HG02884 (cell line): Measurements from ENCODE around the gene KLK1.

Experiments used
- ATAC-seq: cut with Tn5 transposase; IDR thresholded peaks from one replicate; pipeline ENCODE4 v1.9.1; 2021; ENCODE audit warnings: mild to moderate bottlenecking, moderate library complexity; ENCODE audit not compliant: unreplicated experiment

KLK1 gene

GRCh38 chr19:50836543-50837195 lies 13.1 kb upstream of the KLK1 start:
- ATAC-seq = no peak

- ATAC-seq = no peak
Measured at GRCh38 chr19:50835785-50836542, 12.4 kb upstream of the KLK1 start.

GRCh38 chr19:50835103-50835784 lies 11.7 kb upstream of the KLK1 start:
- no peak for ATAC-seq

GRCh38 chr19:50833802-50834167 lies 10.2 kb upstream of the KLK1 start:
- ATAC-seq = no peak

GRCh38 chr19:50833117-50833801 lies 9.7 kb upstream of the KLK1 start, which contains the start of gene KLK15:
Gene KLK15, minus strand, starts transcription at chr19:50833574. Its CDS starts 2,082 bp downstream, at chr19:50831492.
- ATAC-seq = no peak

- no peak for ATAC-seq
Measured at GRCh38 chr19:50832666-50833065, 9.1 kb upstream of the KLK1 start.

GRCh38 chr19:50831026-50831396 lies 7.4 kb upstream of the KLK1 start:
- no peak for ATAC-seq

- ATAC-seq = no peak
Measured at GRCh38 chr19:50830266-50831025, 6.9 kb upstream of the KLK1 start.

- no peak for ATAC-seq
Measured at GRCh38 chr19:50829801-50830200, 6.2 kb upstream of the KLK1 start.

- no peak for ATAC-seq
Measured at GRCh38 chr19:50827476-50827875, 3.9 kb upstream of the KLK1 start.

- ATAC-seq = no peak
Measured at GRCh38 chr19:50826492-50827240, 3.1 kb upstream of the KLK1 start.

GRCh38 chr19:50822661-50823208 lies 852 bp downstream of the KLK1 start:
- ATAC-seq = no peak

GRCh38 chr19:50821622-50822021 lies 2.0 kb downstream of the KLK1 start:
- no peak for ATAC-seq

- ATAC-seq = no peak
Measured at GRCh38 chr19:50821248-50821612, 2.4 kb downstream of the KLK1 start.

GRCh38 chr19:50820549-50821247 lies 2.9 kb downstream of the KLK1 start:
- no peak for ATAC-seq

GRCh38 chr19:50820086-50820485 lies 3.5 kb downstream of the KLK1 start:
- ATAC-seq = no peak

GRCh38 chr19:50819636-50820035 lies 4.0 kb downstream of the KLK1 start:
- ATAC-seq = no peak

GRCh38 chr19:50818859-50819472 lies 4.6 kb downstream of the KLK1 start:
- no peak for ATAC-seq
